ENCODE measurements around the gene ZBED6.

DNA sequence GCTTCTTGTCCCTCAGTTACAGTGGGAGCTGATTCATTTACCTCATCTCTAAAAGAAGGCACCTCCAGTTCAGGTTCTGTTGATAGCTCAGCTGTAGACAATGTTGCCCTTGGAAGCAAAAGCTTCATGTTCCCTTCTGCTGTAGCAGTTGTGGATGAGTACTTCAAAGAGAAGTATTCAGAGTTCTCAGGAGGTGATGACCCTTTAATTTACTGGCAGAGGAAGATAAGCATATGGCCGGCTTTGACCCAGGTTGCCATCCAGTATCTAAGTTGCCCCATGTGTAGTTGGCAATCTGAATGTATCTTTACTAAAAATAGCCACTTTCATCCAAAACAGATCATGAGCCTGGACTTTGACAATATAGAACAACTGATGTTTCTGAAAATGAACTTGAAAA lies 4.5 kb downstream of the ZBED6 start:
- TF ChIP-seq, protein P1, sequence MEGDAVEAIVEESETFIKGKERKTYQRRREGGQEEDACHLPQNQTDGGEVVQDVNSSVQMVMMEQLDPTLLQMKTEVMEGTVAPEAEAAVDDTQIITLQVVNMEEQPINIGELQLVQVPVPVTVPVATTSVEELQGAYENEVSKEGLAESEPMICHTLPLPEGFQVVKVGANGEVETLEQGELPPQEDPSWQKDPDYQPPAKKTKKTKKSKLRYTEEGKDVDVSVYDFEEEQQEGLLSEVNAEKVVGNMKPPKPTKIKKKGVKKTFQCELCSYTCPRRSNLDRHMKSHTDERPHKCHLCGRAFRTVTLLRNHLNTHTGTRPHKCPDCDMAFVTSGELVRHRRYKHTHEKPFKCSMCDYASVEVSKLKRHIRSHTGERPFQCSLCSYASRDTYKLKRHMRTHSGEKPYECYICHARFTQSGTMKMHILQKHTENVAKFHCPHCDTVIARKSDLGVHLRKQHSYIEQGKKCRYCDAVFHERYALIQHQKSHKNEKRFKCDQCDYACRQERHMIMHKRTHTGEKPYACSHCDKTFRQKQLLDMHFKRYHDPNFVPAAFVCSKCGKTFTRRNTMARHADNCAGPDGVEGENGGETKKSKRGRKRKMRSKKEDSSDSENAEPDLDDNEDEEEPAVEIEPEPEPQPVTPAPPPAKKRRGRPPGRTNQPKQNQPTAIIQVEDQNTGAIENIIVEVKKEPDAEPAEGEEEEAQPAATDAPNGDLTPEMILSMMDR (conservative IDR thresholded peaks at IDR 0.05; ENCODE audit: low read length) = no peak
- no peak for TF ChIP-seq EZH2phosphoT487 (IDR thresholded peaks at IDR 0.05; ENCODE audit: borderline replicate concordance, low read depth, low read length)

All from OCI-LY7 (cell line).